Measurements from ENCODE around the gene PCSK1. TPM values are rescaled to one million over a fixed set of nuclear protein-coding genes. Genes with fewer than 3 reads are reported as not detected.

PCSK1 gene
- total and polyA plus RNA-seq, 2 of the 4 experiments (the other 2 are of a cell fraction), result not detected

GRCh38 chr5:96408841-96409538 lies 24.1 kb downstream of the PCSK1 start:
- ATAC-seq (ENCODE audit: low read depth) (no peak), DNase-seq (no peak)
- intact Hi-C loops (cut with micrococcal nuclease) (no loop called here), dilution Hi-C loops (cut with HindIII; ENCODE audit: low sequenced_read_pairs, unreplicated experiment) (no loop called here), in situ Hi-C loops (cut with MboI; ENCODE audit: low sequenced_read_pairs) (no loop called here)
- WGBS, 2 experiments (ENCODE audit: extremely low coverage in 2 of 2, insufficient read length in 1 of 2), result no CpG with 5 or more reads among the region's 13 CpGs
- H2BK120ac ChIP-seq (ENCODE audit: low read depth, low read length), result no peak overlapping the region
- H3K79me1 ChIP-seq (ENCODE audit: low read depth in 1 of 2, low read length in 2 of 2), result no peaks in the 10 kb centered on the region
- no peak overlapping the region for H3K27ac ChIP-seq (ENCODE audit: insufficient read depth, low read length)
- POLR2A ChIA-PET (ENCODE audit: unreplicated experiment), result no interaction called here
- no peak overlapping the region for H2BK5ac ChIP-seq (ENCODE audit: low read depth, low read length, poor library complexity, severe bottlenecking)
- no peak overlapping the region for H3K56ac ChIP-seq (ENCODE audit: extremely low read depth, insufficient read depth, low read length)
- H3K18ac ChIP-seq (ENCODE audit: low read depth, low read length), result no peak overlapping the region
- H4K5ac ChIP-seq (ENCODE audit: low read depth, low read length), result no peak overlapping the region
- H2AK5ac ChIP-seq (ENCODE audit: low read depth, low read length), result no peak overlapping the region
- H3K4me3 ChIP-seq (ENCODE audit: insufficient read depth, low read depth, low read length), result no peak overlapping the region
- H2AFZ ChIP-seq (replicated peaks; ENCODE audit: low read length, poor library complexity), result no peak overlapping the region
- H3K23ac ChIP-seq (ENCODE audit: low read depth, low read length), result no peak overlapping the region
- H2BK20ac ChIP-seq (ENCODE audit: low read depth, low read length), result no peak overlapping the region
- H3K9me1 ChIP-seq (ENCODE audit: insufficient read depth, low read length), result no peaks in the 10 kb centered on the region
- H4K91ac ChIP-seq (ENCODE audit: insufficient read depth, low read depth, low read length), result no peak overlapping the region
- no peak overlapping the region for H3K4ac ChIP-seq (ENCODE audit: low read depth, low read length)
- no peaks in the 10 kb centered on the region for H3K36me3 ChIP-seq (ENCODE audit: control insufficient read depth, insufficient read depth, low read length)
- peaks cover 4% of the 10 kb centered on the region; the same call in 1 of the 2 replicates for H3K27me3 ChIP-seq (ENCODE audit: control insufficient read depth, insufficient read depth, low read length)
- H4K20me1 ChIP-seq (ENCODE audit: insufficient read depth, low read length), result no peaks in the 10 kb centered on the region
- H3K9ac ChIP-seq (ENCODE audit: low read depth, low read length), result no peak overlapping the region
- TF ChIP-seq CHD1 (IDR thresholded peaks at IDR 0.05; ENCODE audit: low read depth, low read length) (no peak), RCOR1 (IDR thresholded peaks at IDR 0.05; ENCODE audit: insufficient replicate concordance, low read length) (no peak), RFX5 (IDR thresholded peaks at IDR 0.05; ENCODE audit: low read depth, low read length) (no peak), MXI1 (IDR thresholded peaks at IDR 0.05; ENCODE audit: borderline replicate concordance, low read depth, low read length) (no peak), MAFK (IDR thresholded peaks at IDR 0.05; ENCODE audit: low read depth, low read length) (no peak)
- H4K8ac ChIP-seq (ENCODE audit: low read depth in 2 of 2, low read length in 2 of 2), result no peak overlapping the region
- CTCF ChIA-PET, result no interaction called here
- BruUV-seq (replicated peaks), result no TSS peak
- H2AK9ac ChIP-seq (replicated peaks; ENCODE audit: low read depth, low read length, poor library complexity), result no peak overlapping the region
- H3K14ac ChIP-seq (replicated peaks; ENCODE audit: low read depth, low read length), result no peak overlapping the region
- no peaks in the 10 kb centered on the region for H3K9me3 ChIP-seq (ENCODE audit: control insufficient read depth, insufficient read depth, low read length)
- H2BK15ac ChIP-seq (ENCODE audit: low read depth, low read length), result no peak overlapping the region
- H3K4me1 ChIP-seq (ENCODE audit: control insufficient read depth, insufficient read depth, low read length), result peaks cover 2% of the 10 kb centered on the region; the same call in 1 of the 2 replicates
- H3K4me2 ChIP-seq (ENCODE audit: low read depth, low read length), result no peak overlapping the region
